GM18867 (cell line): ENCODE data around the gene CEBPB.

ENCODE experiments used
- ATAC-seq: cut with Tn5 transposase; IDR thresholded peaks from one replicate; pipeline ENCODE4 v1.9.1; 2021; ENCODE audit warnings: mild to moderate bottlenecking, moderate library complexity; ENCODE audit not compliant: unreplicated experiment

Gene CEBPB

GRCh38 chr20:50210066-50210619, 19.5 kb downstream of the CEBPB start:
- ATAC-seq = no peak

- ATAC-seq = no peak
These were observed 20.5 kb downstream of the CEBPB start for GRCh38 chr20:50211091-50211490.

GRCh38 chr20:50213531-50214106, 23.0 kb downstream of the CEBPB start:
- no peak for ATAC-seq

- ATAC-seq = no peak
These were observed 23.8 kb downstream of the CEBPB start for GRCh38 chr20:50214226-50215024.

- ATAC-seq = no peak
These were observed 24.6 kb downstream of the CEBPB start for GRCh38 chr20:50215101-50215690.

GRCh38 chr20:50215926-50216325, 25.3 kb downstream of the CEBPB start:
- ATAC-seq = no peak

GRCh38 chr20:50216543-50217206, 26.0 kb downstream of the CEBPB start:
- ATAC-seq = no peak

GRCh38 chr20:50217207-50217949, 26.7 kb downstream of the CEBPB start:
- ATAC-seq = no peak

- no peak for ATAC-seq
These were observed 28.4 kb downstream of the CEBPB start for GRCh38 chr20:50218987-50219435.

- ATAC-seq = no peak
These were observed 29.0 kb downstream of the CEBPB start for GRCh38 chr20:50219600-50219999.

GRCh38 chr20:50220093-50220893, 29.7 kb downstream of the CEBPB start:
- ATAC-seq = no peak

- ATAC-seq = no peak
These were observed 30.3 kb downstream of the CEBPB start for GRCh38 chr20:50220894-50221365.

- ATAC-seq = no peak
These were observed 31.1 kb downstream of the CEBPB start for GRCh38 chr20:50221501-50222308.

- no peak for ATAC-seq
These were observed 31.8 kb downstream of the CEBPB start for GRCh38 chr20:50222309-50223038.

- ATAC-seq = no peak
These were observed 32.7 kb downstream of the CEBPB start for GRCh38 chr20:50223039-50224005.

GRCh38 chr20:50224052-50224451, 33.4 kb downstream of the CEBPB start:
- ATAC-seq = no peak
